IMR-90 (cell line): ENCODE results near the gene FGGY. TPM values are rescaled to one million over a fixed set of nuclear protein-coding genes. Genes with fewer than 3 reads are reported as not detected.

ENCODE experiments used
- ATAC-seq: fragments of 200-7000 bp; cut with Tn5 transposase; 2 replicates; pipeline ENCODE4 v1.9.1; 2020; ENCODE audit warnings: low read depth, mild to moderate bottlenecking, moderate library complexity
- BruUV-seq: library from RNA; stranded (reverse); fragments of 400-500 nt; replicated peaks from 2 replicates; lab custom pipeline; 2021; lab: Mats Ljungman, UMichigan
- CTCF ChIA-PET: fragments of 300-600 bp; formaldehyde crosslinking; extraction: SDS; loops from one replicate; lab custom pipeline; 2021; ENCODE audit warnings: antibody characterized with exemption; lab: Yijun Ruan, JAX
- POLR2A ChIA-PET: fragments of 300-600 bp; sonication (Branson Sonifier 250); formaldehyde crosslinking; loops from one replicate; lab custom pipeline; 2022; ENCODE audit warnings: antibody characterized with exemption; ENCODE audit not compliant: unreplicated experiment; lab: Charles Lee
- DNase-seq: peaks from one replicate; pipeline ENCODE4 v3.0.0; 2013
- H2AFZ ChIP-seq: replicated peaks from 2 replicates; pipeline ENCODE3; 2013; ENCODE audit warnings: low read length, mild to moderate bottlenecking; ENCODE audit not compliant: poor library complexity
- H2AK5ac ChIP-seq: 2 replicates; pipeline ENCODE4 v1.6.1; 2013; ENCODE audit warnings: low read depth, low read length, inconsistent platforms
- H2AK9ac ChIP-seq: replicated peaks from 2 replicates; pipeline ENCODE3; 2013; ENCODE audit warnings: mild to moderate bottlenecking, low read depth, low read length, moderate library complexity; ENCODE audit not compliant: poor library complexity
- H2BK120ac ChIP-seq: 2 replicates; pipeline ENCODE4 v1.6.1; 2013; ENCODE audit warnings: low read depth, low read length, inconsistent platforms
- H2BK15ac ChIP-seq: 3 replicates; pipeline ENCODE4 v1.6.1; 2013; ENCODE audit warnings: low read depth, low read length, inconsistent platforms
- H2BK20ac ChIP-seq: 2 replicates; pipeline ENCODE4 v1.6.1; 2013; ENCODE audit warnings: low read depth, mild to moderate bottlenecking, inconsistent platforms, low read length, moderate library complexity
- H2BK5ac ChIP-seq: 2 replicates; pipeline ENCODE4 v1.6.1; 2013; ENCODE audit warnings: mild to moderate bottlenecking, low read depth, low read length, inconsistent platforms; ENCODE audit not compliant: poor library complexity, severe bottlenecking
- H3K14ac ChIP-seq: replicated peaks from 2 replicates; pipeline ENCODE4 v1.6.1; 2013; ENCODE audit warnings: low read depth, low read length, inconsistent platforms
- H3K18ac ChIP-seq: 2 replicates; pipeline ENCODE4 v1.6.1; 2013; ENCODE audit warnings: low read depth, low read length, control low read depth
- H3K23ac ChIP-seq: 2 replicates; pipeline ENCODE4 v1.6.1; 2013; ENCODE audit warnings: low read depth, low read length, inconsistent platforms
- H3K27ac ChIP-seq: 2 replicates; pipeline ENCODE4 v1.5.1; 2013; ENCODE audit warnings: mild to moderate bottlenecking, control low read depth, low read length; ENCODE audit not compliant: insufficient read depth
- H3K27me3 ChIP-seq: 2 replicates; pipeline ENCODE4 v1.6.1; 2013; ENCODE audit warnings: low read length; ENCODE audit not compliant: control insufficient read depth, insufficient read depth
- H3K36me3 ChIP-seq: 2 replicates; pipeline ENCODE4 v1.6.1; 2013; ENCODE audit warnings: low read length, mixed read lengths; ENCODE audit not compliant: control insufficient read depth, insufficient read depth
- H3K4ac ChIP-seq: 2 replicates; pipeline ENCODE4 v1.6.1; 2013; ENCODE audit warnings: low read depth, low read length, inconsistent platforms
- H3K4me1 ChIP-seq: 2 replicates; pipeline ENCODE4 v1.6.1; 2013; ENCODE audit warnings: low read length, mixed read lengths; ENCODE audit not compliant: control insufficient read depth, insufficient read depth
- H3K4me2 ChIP-seq: 2 replicates; pipeline ENCODE4 v1.6.1; 2013; ENCODE audit warnings: low read depth, mild to moderate bottlenecking, control low read depth, low read length, moderate library complexity
- H3K4me3 ChIP-seq: 2 replicates; pipeline ENCODE4 v1.5.1; 2013; ENCODE audit warnings: low read depth, mild to moderate bottlenecking, control low read depth, low read length, moderate library complexity; ENCODE audit not compliant: insufficient read depth
- H3K56ac ChIP-seq: 2 replicates; pipeline ENCODE4 v1.6.1; 2013; ENCODE audit warnings: low read length, inconsistent platforms; ENCODE audit not compliant: insufficient read depth; ENCODE audit errors: extremely low read depth
- H3K79me1 ChIP-seq, 2 experiments: 2 replicates each; pipeline ENCODE4 v1.6.1; 2013; ENCODE audit warnings: low read length in 2 of 2, inconsistent platforms in 1 of 2, low read depth in 1 of 2
- H3K9ac ChIP-seq: 2 replicates; pipeline ENCODE4 v1.6.1; 2013; ENCODE audit warnings: low read depth, low read length, control low read depth
- H3K9me1 ChIP-seq: 2 replicates; pipeline ENCODE4 v1.6.1; 2013; ENCODE audit warnings: low read length, inconsistent platforms; ENCODE audit not compliant: insufficient read depth
- H3K9me3 ChIP-seq: 2 replicates; pipeline ENCODE4 v1.6.1; 2013; ENCODE audit warnings: low read length; ENCODE audit not compliant: control insufficient read depth, insufficient read depth
- H4K20me1 ChIP-seq: 2 replicates; pipeline ENCODE4 v1.6.1; 2013; ENCODE audit warnings: low read length, inconsistent platforms; ENCODE audit not compliant: insufficient read depth
- H4K5ac ChIP-seq: 2 replicates; pipeline ENCODE4 v1.6.1; 2013; ENCODE audit warnings: mild to moderate bottlenecking, low read depth, low read length, control low read depth
- H4K8ac ChIP-seq, 2 experiments: 2 replicates each; pipeline ENCODE4 v1.6.1; 2013; ENCODE audit warnings: low read depth in 2 of 2, low read length in 2 of 2, control low read depth in 1 of 2, inconsistent platforms in 1 of 2
- H4K91ac ChIP-seq: 2 replicates; pipeline ENCODE4 v1.6.1; 2013; ENCODE audit warnings: low read depth, low read length, inconsistent platforms; ENCODE audit not compliant: insufficient read depth
- BHLHE40 ChIP-seq: fragments of 150-350 bp; IDR thresholded peaks from 2 replicates; pipeline ENCODE4 v1.6.1; 2016; ENCODE audit warnings: mild to moderate bottlenecking, low read depth, low read length
- dilution Hi-C: fragments of 300-500 bp; cut with HindIII; formaldehyde crosslinking; loops from one replicate; pipeline ENCODE4 v1.14.3; 2018; ENCODE audit warnings: low sequenced_read_pairs; ENCODE audit not compliant: unreplicated experiment
- in situ Hi-C: fragments of 300-500 bp; cut with MboI; formaldehyde crosslinking; loops from 3 replicates; pipeline ENCODE4 v1.14.3; 2019; ENCODE audit warnings: low sequenced_read_pairs, inconsistent platforms, mixed read lengths
- intact Hi-C: fragments of 100-400 bp; cut with micrococcal nuclease; formaldehyde crosslinking; loops from 2 replicates; pipeline ENCODE4 v1.10.0; 2022
- polyA plus RNA-seq, 3 experiments: library from polyadenylated mRNA; depleted of rRNA; stranded (reverse); fragments of >200 nt; gene quantifications; 2 replicates each; pipeline ENCODE4 v1.2.3, GENCODE V29; 2012; ENCODE audit warnings: low replicate concordance in 1 of 3
- total RNA-seq: library from RNA; depleted of rRNA; stranded (reverse); fragments of >200 nt; gene quantifications from 2 replicates; pipeline ENCODE4 v1.2.3, GENCODE V29; 2012

The FGGY gene
- total and polyA plus RNA-seq, 2 of the 4 experiments (the other 2 are of a cell fraction), result 5.6 to 14.0 TPM

GRCh38 chr1:59266927-59267293 lies 30.0 kb upstream of the FGGY start:
- in situ Hi-C loops (no loop called here), dilution Hi-C loops (no loop called here), intact Hi-C loops (no loop called here)
- H3K4me1 ChIP-seq, result no peaks in the 10 kb centered on the region
- no peak for TF ChIP-seq BHLHE40
- H2BK5ac ChIP-seq, result no peak overlapping the region
- H2BK15ac ChIP-seq, result no peak overlapping the region
- no peaks in the 10 kb centered on the region for H3K27me3 ChIP-seq
- H2BK120ac ChIP-seq, result no peak overlapping the region
- no peaks in the 10 kb centered on the region for H3K9me1 ChIP-seq
- no peak overlapping the region for H3K14ac ChIP-seq
- H4K91ac ChIP-seq, result no peak overlapping the region
- no peak overlapping the region for H3K4me2 ChIP-seq
- no peaks in the 10 kb centered on the region for H4K20me1 ChIP-seq
- CTCF ChIA-PET, result no interaction called here
- no peak overlapping the region for H4K5ac ChIP-seq
- POLR2A ChIA-PET, result no interaction called here
- H3K9ac ChIP-seq, result no peak overlapping the region
- no peaks in the 10 kb centered on the region for H3K9me3 ChIP-seq
- no peak overlapping the region for H3K23ac ChIP-seq
- H3K36me3 ChIP-seq, result no peaks in the 10 kb centered on the region
- no peak overlapping the region for H2AK9ac ChIP-seq
- H2AK5ac ChIP-seq, result no peak overlapping the region
- ATAC-seq, result no peak
- H2BK20ac ChIP-seq, result no peak overlapping the region
- no TSS peak for BruUV-seq
- H3K27ac ChIP-seq, result no peak overlapping the region
- H2AFZ ChIP-seq, result no peak overlapping the region
- H3K4ac ChIP-seq, result no peak overlapping the region
- DNase-seq, result no peak
- H4K8ac ChIP-seq, result no peak overlapping the region
- no peak overlapping the region for H3K56ac ChIP-seq
- H3K79me1 ChIP-seq, result no peaks in the 10 kb centered on the region
- H3K18ac ChIP-seq, result no peak overlapping the region
- no peak overlapping the region for H3K4me3 ChIP-seq
